Vagina (tissue), 2 donors: ENCODE data around the gene HTN3.

Source experiments
- POLR2A ChIP-seq, 2 donors: fragments of 450-650 bp; IDR thresholded peaks; one replicate each; pipeline ENCODE4 v1.6.1; 2017; ENCODE audit warnings: antibody characterized with exemption in 2 of 2, mild to moderate bottlenecking in 2 of 2, moderate library complexity in 2 of 2
- TF ChIP-seq, protein P1 (sequence below), 3 experiments: fragments of 450-650 bp in 2 of 3; fragments of 200-600 bp in 1 of 3; sonication (generic) in 1 of 3; IDR thresholded peaks; one replicate each; pipeline ENCODE4 v1.5.1; 2017 to 2019; ENCODE audit warnings: antibody characterized with exemption in 3 of 3, mild to moderate bottlenecking in 2 of 3, moderate library complexity in 2 of 3

DNA sequence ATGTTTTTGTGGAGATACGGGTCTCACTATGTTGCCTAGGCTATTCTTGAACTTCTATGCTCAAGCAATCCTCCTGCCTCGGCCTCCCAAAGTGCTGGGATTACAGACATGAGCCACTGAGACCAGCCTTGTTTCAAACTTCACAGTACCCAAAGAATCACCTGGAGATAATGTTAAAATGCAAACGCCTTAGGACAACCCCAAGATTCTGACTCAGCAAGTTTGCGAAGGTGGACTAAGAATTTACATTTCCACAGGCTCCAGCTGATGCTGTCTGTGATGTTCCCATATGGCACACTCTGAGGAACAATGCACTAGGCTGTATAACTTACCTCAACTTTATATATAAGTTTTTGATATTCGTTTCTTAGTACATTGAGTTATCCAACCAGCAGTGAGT, 33.5 kb upstream of the HTN3 start:
- TF ChIP-seq, protein P1, sequence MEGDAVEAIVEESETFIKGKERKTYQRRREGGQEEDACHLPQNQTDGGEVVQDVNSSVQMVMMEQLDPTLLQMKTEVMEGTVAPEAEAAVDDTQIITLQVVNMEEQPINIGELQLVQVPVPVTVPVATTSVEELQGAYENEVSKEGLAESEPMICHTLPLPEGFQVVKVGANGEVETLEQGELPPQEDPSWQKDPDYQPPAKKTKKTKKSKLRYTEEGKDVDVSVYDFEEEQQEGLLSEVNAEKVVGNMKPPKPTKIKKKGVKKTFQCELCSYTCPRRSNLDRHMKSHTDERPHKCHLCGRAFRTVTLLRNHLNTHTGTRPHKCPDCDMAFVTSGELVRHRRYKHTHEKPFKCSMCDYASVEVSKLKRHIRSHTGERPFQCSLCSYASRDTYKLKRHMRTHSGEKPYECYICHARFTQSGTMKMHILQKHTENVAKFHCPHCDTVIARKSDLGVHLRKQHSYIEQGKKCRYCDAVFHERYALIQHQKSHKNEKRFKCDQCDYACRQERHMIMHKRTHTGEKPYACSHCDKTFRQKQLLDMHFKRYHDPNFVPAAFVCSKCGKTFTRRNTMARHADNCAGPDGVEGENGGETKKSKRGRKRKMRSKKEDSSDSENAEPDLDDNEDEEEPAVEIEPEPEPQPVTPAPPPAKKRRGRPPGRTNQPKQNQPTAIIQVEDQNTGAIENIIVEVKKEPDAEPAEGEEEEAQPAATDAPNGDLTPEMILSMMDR (IDR thresholded peaks at IDR 0.05): no peak
- no peak for TF ChIP-seq POLR2A (IDR thresholded peaks at IDR 0.05)
